Kidney (tissue), 14 donors: Measurements from ENCODE around the gene DHX9. TPM values are rescaled to one million over a fixed set of nuclear protein-coding genes. Genes with fewer than 3 reads are reported as not detected.

Experiments
- DNase-seq, 5 donors: peaks; one replicate each; pipeline ENCODE4 v3.0.0-alpha.2; 2013 to 2020
- FAIRE-seq: peaks from 2 replicates; lab custom pipeline; 2012; peaks lifted over from hg19 to GRCh38; lab: Jason Lieb, UNC
- H3K27ac ChIP-seq, 2 donors: one replicate each; pipeline ENCODE4 v1.7.0; 2013; ENCODE audit warnings: low read depth in 2 of 2, low read length in 2 of 2, inconsistent platforms in 1 of 2
- H3K27me3 ChIP-seq: one replicate; pipeline ENCODE4 v1.7.1; 2013; ENCODE audit warnings: low read length, inconsistent platforms; ENCODE audit not compliant: control insufficient read depth, insufficient read depth
- H3K36me3 ChIP-seq, 3 donors: one replicate each; pipeline versions ENCODE4 v1.7.0 to v1.7.1; 2013; ENCODE audit warnings: low read length in 3 of 3, control low read depth in 1 of 3, inconsistent platforms in 1 of 3; ENCODE audit not compliant: insufficient read depth in 3 of 3, control insufficient read depth in 2 of 3
- H3K4me1 ChIP-seq, 3 donors: one replicate each; pipeline versions ENCODE4 v1.7.0 to v1.7.1; 2013; ENCODE audit warnings: low read length in 3 of 3, inconsistent platforms in 1 of 3, low read depth in 1 of 3; ENCODE audit not compliant: control insufficient read depth in 2 of 3, insufficient read depth in 2 of 3
- H3K4me3 ChIP-seq, 3 donors: one replicate each; pipeline versions ENCODE4 v1.7.0 to v1.8.1; 2013; ENCODE audit warnings: low read length in 3 of 3, control low read depth in 1 of 3, inconsistent platforms in 1 of 3
- H3K9ac ChIP-seq, 3 donors: one replicate each; pipeline versions ENCODE4 v1.7.0 to v1.7.1; 2013; ENCODE audit warnings: low read length in 3 of 3, control low read depth in 1 of 3, inconsistent platforms in 1 of 3
- H3K9me3 ChIP-seq, 3 donors: one replicate each; pipeline versions ENCODE4 v1.7.0 to v1.7.1; 2013; ENCODE audit warnings: low read length in 3 of 3, control low read depth in 1 of 3, inconsistent platforms in 1 of 3; ENCODE audit not compliant: control insufficient read depth in 2 of 3, insufficient read depth in 1 of 3
- intact Hi-C: fragments of 100-400 bp; cut with DNase I; formaldehyde crosslinking; loops from one replicate; pipeline ENCODE4 v1.11.1; 2022
- polyA plus RNA-seq: library from polyadenylated mRNA; stranded (reverse); fragments of 350-450 nt; fragmentation: Illumina TruSeq; extraction: RNeasy Lipid Tissue Mini Kit (QIAGEN cat#74804); gene quantifications from one replicate; pipeline ENCODE4 v1.2.3, GENCODE V29; 2014; ENCODE audit warnings: low read depth, low replicate concordance; ENCODE audit not compliant: insufficient read depth
- total RNA-seq: library from RNA; stranded (reverse); fragmentation: NEBNext Ultra II Directional; extraction: Animal tissue kit (Norgen Biotek cat#: 25700); gene quantifications from one replicate; pipeline ENCODE4 v1.2.1, GENCODE V29; 2021
- TF ChIP-seq, protein P1 (sequence below): IDR thresholded peaks from 3 replicates; pipeline ENCODE4 v1.5.1; 2012; ENCODE audit warnings: mild to moderate bottlenecking, moderate library complexity, borderline replicate concordance; ENCODE audit not compliant: insufficient read depth; ENCODE audit errors: extremely low read depth
- donor health status: control.
- donor health status: control.
- donor health status: control.
- donor health status: control.
- donor health status: control.
- donor health status: DM: yes; HTN: yes; CAD: no.
- donor health status: Normal renal cell carcinoma (clear cell type).

The DHX9 gene
- total and polyA plus RNA-seq, 2 donors from 2014 or later, result 72.3 to 152 TPM

DNA sequence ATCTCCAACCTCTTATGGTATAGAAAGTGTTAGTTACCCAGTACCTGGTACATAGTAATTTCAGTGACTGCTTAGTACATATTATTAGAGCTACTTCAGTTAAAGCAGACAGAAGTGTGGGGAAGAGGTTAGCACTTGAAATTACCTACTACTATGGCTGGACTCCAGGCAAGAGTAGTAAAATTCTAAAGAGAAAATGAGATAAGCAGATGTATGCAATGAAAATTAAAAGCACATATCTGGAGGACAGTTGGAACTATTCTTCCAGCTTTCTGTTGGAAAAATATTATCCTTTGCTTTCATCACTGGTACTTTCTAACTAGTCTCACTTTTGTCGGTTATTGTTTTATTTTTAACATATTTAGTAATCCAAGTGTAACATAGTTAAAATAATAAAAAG is 23.7 kb downstream of the DHX9 start:
- DNase-seq (no peak), FAIRE-seq (no peak)
- TF ChIP-seq, protein P1, sequence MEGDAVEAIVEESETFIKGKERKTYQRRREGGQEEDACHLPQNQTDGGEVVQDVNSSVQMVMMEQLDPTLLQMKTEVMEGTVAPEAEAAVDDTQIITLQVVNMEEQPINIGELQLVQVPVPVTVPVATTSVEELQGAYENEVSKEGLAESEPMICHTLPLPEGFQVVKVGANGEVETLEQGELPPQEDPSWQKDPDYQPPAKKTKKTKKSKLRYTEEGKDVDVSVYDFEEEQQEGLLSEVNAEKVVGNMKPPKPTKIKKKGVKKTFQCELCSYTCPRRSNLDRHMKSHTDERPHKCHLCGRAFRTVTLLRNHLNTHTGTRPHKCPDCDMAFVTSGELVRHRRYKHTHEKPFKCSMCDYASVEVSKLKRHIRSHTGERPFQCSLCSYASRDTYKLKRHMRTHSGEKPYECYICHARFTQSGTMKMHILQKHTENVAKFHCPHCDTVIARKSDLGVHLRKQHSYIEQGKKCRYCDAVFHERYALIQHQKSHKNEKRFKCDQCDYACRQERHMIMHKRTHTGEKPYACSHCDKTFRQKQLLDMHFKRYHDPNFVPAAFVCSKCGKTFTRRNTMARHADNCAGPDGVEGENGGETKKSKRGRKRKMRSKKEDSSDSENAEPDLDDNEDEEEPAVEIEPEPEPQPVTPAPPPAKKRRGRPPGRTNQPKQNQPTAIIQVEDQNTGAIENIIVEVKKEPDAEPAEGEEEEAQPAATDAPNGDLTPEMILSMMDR, result no peak
- H3K4me3 ChIP-seq, result no peak overlapping the region
- H3K9ac ChIP-seq, result no peak overlapping the region
- no peak overlapping the region for H3K27ac ChIP-seq
- no peaks in the 10 kb centered on the region for H3K9me3 ChIP-seq
- intact Hi-C loops, result no loop called here
- peaks cover 17 to 91% (median 55%) of the 10 kb centered on the region in 3 donors for H3K36me3 ChIP-seq
- H3K27me3 ChIP-seq, result no peaks in the 10 kb centered on the region
- no peaks in the 10 kb centered on the region for H3K4me1 ChIP-seq

- intact Hi-C loops, result no loop called here
- no peak for FAIRE-seq
- peaks cover 17 to 85% (median 51%) of the 10 kb centered on the region in 3 donors for H3K36me3 ChIP-seq
- no peaks in the 10 kb centered on the region for H3K4me1 ChIP-seq
- H3K4me3 ChIP-seq, result no peak overlapping the region
- H3K9me3 ChIP-seq, result peaks cover 0 to under 1% (median 0%) of the 10 kb centered on the region in 3 donors
- no peak overlapping the region for H3K27ac ChIP-seq
- no peak for DNase-seq
- TF ChIP-seq, protein P1, result no peak
- H3K9ac ChIP-seq, result no peak overlapping the region
- H3K27me3 ChIP-seq, result no peaks in the 10 kb centered on the region
Observed at GRCh38 chr1:182863940-182864339, 24.8 kb downstream of the DHX9 start.

DNA sequence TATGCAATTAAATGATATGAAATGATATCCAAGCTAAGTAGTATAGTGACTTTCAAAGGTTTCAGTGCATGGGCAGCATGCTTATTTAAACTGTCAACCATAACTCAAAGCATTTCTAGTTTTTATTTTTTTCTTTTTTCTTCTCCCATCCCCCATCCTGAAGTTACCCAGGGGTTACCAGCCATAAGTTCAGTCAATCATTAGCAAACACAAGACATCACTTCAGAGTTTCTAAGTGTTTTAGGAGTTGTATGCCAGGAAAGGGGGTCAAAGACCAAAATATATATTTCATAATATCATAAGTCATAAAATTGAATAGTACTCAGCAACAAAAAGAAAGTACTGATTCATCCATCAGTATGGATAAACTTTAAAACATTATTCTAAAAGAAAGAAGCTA is 28.7 kb downstream of the DHX9 start:
- H3K9ac ChIP-seq, result no peak overlapping the region
- intact Hi-C loops, result no loop called here
- FAIRE-seq, result no peak
- H3K27ac ChIP-seq, result no peak overlapping the region
- DNase-seq, result no peak
- no peaks in the 10 kb centered on the region for H3K4me1 ChIP-seq
- no peak overlapping the region for H3K4me3 ChIP-seq
- H3K9me3 ChIP-seq, result peaks cover 0 to 6% (median 0%) of the 10 kb centered on the region in 3 donors
- H3K27me3 ChIP-seq, result no peaks in the 10 kb centered on the region
- TF ChIP-seq, protein P1, result no peak
- H3K36me3 ChIP-seq, result peaks cover 20 to 75% (median 34%) of the 10 kb centered on the region in 3 donors

DNA sequence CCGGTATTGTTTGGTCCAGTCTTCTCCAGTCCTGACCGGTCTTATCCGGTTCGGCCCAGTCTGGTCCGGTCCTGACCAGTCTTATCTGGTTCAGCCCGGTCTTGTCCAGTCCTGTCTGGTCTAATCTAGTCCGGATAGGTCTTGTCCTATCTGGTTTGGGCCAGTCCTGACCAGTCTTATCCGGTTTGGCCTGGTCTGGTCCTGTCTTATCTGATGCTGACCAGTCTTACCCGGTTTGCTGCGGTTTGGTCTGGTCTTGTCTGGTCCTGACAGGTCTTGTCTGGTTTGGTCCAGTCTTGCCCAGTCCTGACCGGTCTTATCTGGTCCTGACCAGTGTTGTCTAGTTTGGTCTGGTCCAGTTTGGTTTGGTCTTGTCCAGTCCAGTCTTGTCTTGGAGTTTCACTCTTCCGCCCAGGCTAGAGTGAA is 30.1 kb downstream of the DHX9 start:
- Histone ChIP-seq H3K9me3 (peaks cover 0 to 6% (median 0%) of the 10 kb centered on the region in 3 donors), H3K9ac (no peak overlapping the region), H3K4me3 (no peak overlapping the region), H3K27me3 (no peaks in the 10 kb centered on the region), H3K27ac (no peak overlapping the region), H3K36me3 (peaks cover 28 to 77% (median 40%) of the 10 kb centered on the region in 3 donors), H3K4me1 (no peaks in the 10 kb centered on the region)
- TF ChIP-seq, protein P1, result no peak
- intact Hi-C loops, result no loop called here
- DNase-seq, result peak in 2 of 5 donors; percentile 23 to 42
- FAIRE-seq, result no peak
